ENCODE data around the gene CRTC1.

DNA sequence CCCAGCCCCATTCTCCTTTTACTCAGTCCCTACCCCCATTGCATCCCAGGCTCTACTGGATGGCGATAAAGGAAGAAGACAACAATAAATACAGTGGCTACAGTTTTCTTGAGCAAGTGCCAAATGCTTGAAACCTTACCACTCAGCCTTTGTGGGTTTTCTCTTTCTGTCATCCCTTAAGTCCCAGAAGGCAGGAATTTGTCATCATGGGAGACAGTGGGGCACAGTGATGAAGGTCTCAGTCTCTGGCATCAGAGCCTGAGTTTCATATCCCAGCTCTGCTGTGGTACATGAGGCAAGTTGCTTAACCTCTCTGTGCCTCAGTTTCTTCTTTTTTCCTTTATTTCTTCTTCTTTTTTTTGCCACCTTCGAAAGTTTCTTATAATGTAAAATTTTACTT, 112.8 kb downstream of the CRTC1 start:
- TF ChIP-seq, protein P1, sequence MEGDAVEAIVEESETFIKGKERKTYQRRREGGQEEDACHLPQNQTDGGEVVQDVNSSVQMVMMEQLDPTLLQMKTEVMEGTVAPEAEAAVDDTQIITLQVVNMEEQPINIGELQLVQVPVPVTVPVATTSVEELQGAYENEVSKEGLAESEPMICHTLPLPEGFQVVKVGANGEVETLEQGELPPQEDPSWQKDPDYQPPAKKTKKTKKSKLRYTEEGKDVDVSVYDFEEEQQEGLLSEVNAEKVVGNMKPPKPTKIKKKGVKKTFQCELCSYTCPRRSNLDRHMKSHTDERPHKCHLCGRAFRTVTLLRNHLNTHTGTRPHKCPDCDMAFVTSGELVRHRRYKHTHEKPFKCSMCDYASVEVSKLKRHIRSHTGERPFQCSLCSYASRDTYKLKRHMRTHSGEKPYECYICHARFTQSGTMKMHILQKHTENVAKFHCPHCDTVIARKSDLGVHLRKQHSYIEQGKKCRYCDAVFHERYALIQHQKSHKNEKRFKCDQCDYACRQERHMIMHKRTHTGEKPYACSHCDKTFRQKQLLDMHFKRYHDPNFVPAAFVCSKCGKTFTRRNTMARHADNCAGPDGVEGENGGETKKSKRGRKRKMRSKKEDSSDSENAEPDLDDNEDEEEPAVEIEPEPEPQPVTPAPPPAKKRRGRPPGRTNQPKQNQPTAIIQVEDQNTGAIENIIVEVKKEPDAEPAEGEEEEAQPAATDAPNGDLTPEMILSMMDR (IDR thresholded peaks at IDR 0.05) = no peak
- TF ChIP-seq POLR2A (IDR thresholded peaks at IDR 0.05) = no peak
